Activated CD4-positive, CD25-positive, alpha-beta regulatory T cell (primary cell): ENCODE measurements around the gene HEATR3.
"Not testable (repeated sequence)": the region's sequence is repeated elsewhere in the genome, so short reads cannot be mapped to it uniquely, and the experiment has no call there.

Experiments used
- DNase-seq, 4 experiments: peaks; one replicate each; lab custom pipeline; 2025; lab: John Stamatoyannopoulos, UW

HEATR3 gene

GRCh38 chr16:50099957-50100648 lies 34.3 kb downstream of the HEATR3 start:
- DNase-seq = no peak

GRCh38 chr16:50102051-50102746 lies 36.4 kb downstream of the HEATR3 start:
- DNase-seq = no peak

- no peak for DNase-seq
Observed at GRCh38 chr16:50103764-50104163, 38.0 kb downstream of the HEATR3 start.

- DNase-seq = no peak
Observed at GRCh38 chr16:50114357-50115129, 48.8 kb downstream of the HEATR3 start.

GRCh38 chr16:50120711-50121110 lies 54.9 kb downstream of the HEATR3 start:
- DNase-seq = no peak

GRCh38 chr16:50121278-50121677 lies 55.5 kb downstream of the HEATR3 start:
- no peak for DNase-seq

- no peak for DNase-seq
Observed at GRCh38 chr16:50121721-50122445, 56.1 kb downstream of the HEATR3 start.

GRCh38 chr16:50123417-50123816 lies 57.6 kb downstream of the HEATR3 start:
- DNase-seq = no peak

- DNase-seq = no peak
Observed at GRCh38 chr16:50124769-50125168, 59.0 kb downstream of the HEATR3 start.

GRCh38 chr16:50126183-50126582 lies 60.4 kb downstream of the HEATR3 start:
- DNase-seq = no peak

GRCh38 chr16:50132571-50132970 lies 66.8 kb downstream of the HEATR3 start:
- not testable (repeated sequence) for DNase-seq

- no peak for DNase-seq
Observed at GRCh38 chr16:50133214-50133613, 67.4 kb downstream of the HEATR3 start.

GRCh38 chr16:50136399-50136798 lies 70.6 kb downstream of the HEATR3 start:
- no peak for DNase-seq

GRCh38 chr16:50137268-50137667 lies 71.5 kb downstream of the HEATR3 start:
- DNase-seq = no peak

- DNase-seq = no peak
Observed at GRCh38 chr16:50139580-50139979, 73.8 kb downstream of the HEATR3 start.

GRCh38 chr16:50144211-50144610 lies 78.4 kb downstream of the HEATR3 start:
- DNase-seq = no peak

GRCh38 chr16:50146479-50147435 lies 81.0 kb downstream of the HEATR3 start:
- no peak for DNase-seq

GRCh38 chr16:50151322-50151721 lies 85.6 kb downstream of the HEATR3 start:
- DNase-seq = no peak

GRCh38 chr16:50151756-50152155 lies 86.0 kb downstream of the HEATR3 start:
- no peak for DNase-seq

GRCh38 chr16:50152351-50152806 lies 86.6 kb downstream of the HEATR3 start:
- peak; percentile 27 to 71 (median 44) for DNase-seq
